DOHH2 (cell line): Measurements from ENCODE around the gene C2orf49.
A peak's percentile ranks its signal among the peaks of the same experiment; 100 is the strongest.
"Not testable (repeated sequence)": the region's sequence is repeated elsewhere in the genome, so short reads cannot be mapped to it uniquely, and the experiment has no call there.

Source experiments
- H3F3A ChIP-seq: fragments of 200-600 bp; sonication (generic), shearing (Covaris generic); 2 replicates; pipeline ENCODE4 v1.6.0; 2016; ENCODE audit warnings: antibody characterized with exemption, mild to moderate bottlenecking; ENCODE audit not compliant: control insufficient read depth, insufficient read depth
- H3K27ac ChIP-seq: fragments of 200-600 bp; sonication (generic); 2 replicates; pipeline ENCODE4 v1.5.1; 2014; ENCODE audit warnings: low read depth, mild to moderate bottlenecking, low read length, moderate library complexity
- H3K27me3 ChIP-seq: fragments of 200-600 bp; sonication (generic); 2 replicates; pipeline ENCODE4 v1.6.1; 2014; ENCODE audit warnings: mild to moderate bottlenecking, low read length, mixed read lengths; ENCODE audit not compliant: control insufficient read depth
- H3K36me3 ChIP-seq: fragments of 200-600 bp; sonication (generic); 2 replicates; pipeline ENCODE4 v1.6.1; 2014; ENCODE audit warnings: mild to moderate bottlenecking, low read length, moderate library complexity, mixed read lengths; ENCODE audit not compliant: control insufficient read depth
- H3K4me1 ChIP-seq: fragments of 200-600 bp; sonication (generic); 2 replicates; pipeline ENCODE4 v1.6.1; 2014; ENCODE audit warnings: mild to moderate bottlenecking, low read length, mixed read lengths; ENCODE audit not compliant: control insufficient read depth
- H3K4me2 ChIP-seq: fragments of 200-600 bp; sonication (generic); 2 replicates; pipeline ENCODE4 v1.6.0; 2014; ENCODE audit warnings: mild to moderate bottlenecking, low read length, moderate library complexity
- H3K4me3 ChIP-seq: fragments of 200-600 bp; sonication (generic); 2 replicates; pipeline ENCODE4 v1.5.1; 2014; ENCODE audit warnings: mild to moderate bottlenecking, low read length, mixed read lengths
- H3K79me2 ChIP-seq: fragments of 200-600 bp; sonication (generic); 2 replicates; pipeline ENCODE4 v1.6.1; 2014; ENCODE audit warnings: mild to moderate bottlenecking, low read length, mixed read lengths; ENCODE audit not compliant: control insufficient read depth
- H3K9me2 ChIP-seq: fragments of 200-600 bp; sonication (generic); replicated peaks from 2 replicates; pipeline ENCODE4 v1.6.1; 2014; ENCODE audit warnings: mild to moderate bottlenecking, low read length, mixed read lengths; ENCODE audit not compliant: control insufficient read depth
- H3K9me3 ChIP-seq: fragments of 200-600 bp; sonication (generic); 2 replicates; pipeline ENCODE4 v1.6.1; 2014; ENCODE audit warnings: antibody characterized with exemption, low read length, mixed read lengths; ENCODE audit not compliant: control insufficient read depth, insufficient read depth
- H4K20me1 ChIP-seq: fragments of 200-600 bp; sonication (generic); 2 replicates; pipeline ENCODE4 v1.6.0; 2014; ENCODE audit warnings: low read depth, mild to moderate bottlenecking, antibody characterized with exemption, low read length, moderate library complexity; ENCODE audit not compliant: control insufficient read depth, insufficient read depth
- CTCF ChIP-seq: fragments of 200-600 bp; sonication (generic); IDR thresholded peaks from one replicate; pipeline ENCODE4 v1.5.1; 2014; ENCODE audit warnings: antibody characterized with exemption, mild to moderate bottlenecking, low read depth, low read length; ENCODE audit not compliant: poor library complexity, severe bottlenecking
- EZH2phosphoT487 ChIP-seq: fragments of 200-600 bp; sonication (generic); IDR thresholded peaks from 2 replicates; pipeline ENCODE4 v1.6.1; 2017; ENCODE audit warnings: borderline replicate concordance, mild to moderate bottlenecking, antibody characterized with exemption, low read length, moderate library complexity, mixed read lengths

Gene C2orf49

GRCh38 chr2:105325389-105325963, 11.9 kb upstream of the C2orf49 start:
- Histone ChIP-seq H3K9me3 (no peaks in the 10 kb centered on the region), H3K79me2 (peaks cover 94% of the 10 kb centered on the region), H3K9me2 (no peaks in the 10 kb centered on the region), H3F3A (no peaks in the 10 kb centered on the region), H3K4me1 (peaks cover 48% of the 10 kb centered on the region), H3K36me3 (peaks cover 57% of the 10 kb centered on the region), H3K4me3 (no peak overlapping the region), H3K27me3 (no peaks in the 10 kb centered on the region), H3K4me2 (no peak overlapping the region), H3K27ac (no peak overlapping the region), H4K20me1 (peaks cover 12% of the 10 kb centered on the region; the same call in 1 of the 2 replicates)
- TF ChIP-seq EZH2phosphoT487: no peak
- no peak for TF ChIP-seq CTCF

GRCh38 chr2:105327271-105327670, 10.1 kb upstream of the C2orf49 start:
- peaks cover 54% of the 10 kb centered on the region for H3K4me1 ChIP-seq
- not testable (repeated sequence) for H3K9me2 ChIP-seq, H3K27me3 ChIP-seq, H3K9me3 ChIP-seq, H3K27ac ChIP-seq
- peaks cover 78% of the 10 kb centered on the region for H3K79me2 ChIP-seq
- H3K36me3 ChIP-seq: peaks cover 57% of the 10 kb centered on the region
- peak overlapping the region; percentile 75 for H3K4me2 ChIP-seq
- peaks cover 12% of the 10 kb centered on the region; the same call in 1 of the 2 replicates for H4K20me1 ChIP-seq
- H3K4me3 ChIP-seq: 0 out of 2 replicates have a peak overlapping the region, but pooled peaks have one; percentile 93
- peaks cover 10% of the 10 kb centered on the region for H3F3A ChIP-seq

- Histone ChIP-seq H3K9me3 (no peaks in the 10 kb centered on the region), H4K20me1 (peaks cover 12% of the 10 kb centered on the region; the same call in 1 of the 2 replicates), H3K4me3 (peak overlapping the region; percentile 93), H3K27me3 (no peaks in the 10 kb centered on the region), H3K79me2 (peaks cover 74% of the 10 kb centered on the region), H3K36me3 (peaks cover 52% of the 10 kb centered on the region), H3K27ac (no peak overlapping the region), H3K4me2 (peak overlapping the region; percentile 75), H3K9me2 (no peaks in the 10 kb centered on the region), H3K4me1 (peaks cover 54% of the 10 kb centered on the region), H3F3A (peaks cover 10% of the 10 kb centered on the region)
- TF ChIP-seq EZH2phosphoT487: no peak
- TF ChIP-seq CTCF: no peak
These were observed 9.7 kb upstream of the C2orf49 start for GRCh38 chr2:105327690-105328089.

GRCh38 chr2:105328281-105329196, 8.8 kb upstream of the C2orf49 start:
- Histone ChIP-seq H3K27ac (peak overlapping the region; percentile 39), H4K20me1 (peaks cover 8% of the 10 kb centered on the region; the same call in 1 of the 2 replicates), H3K9me2 (no peaks in the 10 kb centered on the region), H3K4me2 (peak overlapping the region; percentile 75), H3K27me3 (no peaks in the 10 kb centered on the region), H3K4me3 (peak overlapping the region; percentile 93), H3K36me3 (peaks cover 44% of the 10 kb centered on the region), H3K4me1 (peaks cover 49% of the 10 kb centered on the region), H3K79me2 (peaks cover 65% of the 10 kb centered on the region), H3F3A (peaks cover 10% of the 10 kb centered on the region), H3K9me3 (no peaks in the 10 kb centered on the region)
- TF ChIP-seq CTCF (no peak), EZH2phosphoT487 (no peak)
